ENCODE data around the gene BORCS5.

BORCS5 gene

DNA sequence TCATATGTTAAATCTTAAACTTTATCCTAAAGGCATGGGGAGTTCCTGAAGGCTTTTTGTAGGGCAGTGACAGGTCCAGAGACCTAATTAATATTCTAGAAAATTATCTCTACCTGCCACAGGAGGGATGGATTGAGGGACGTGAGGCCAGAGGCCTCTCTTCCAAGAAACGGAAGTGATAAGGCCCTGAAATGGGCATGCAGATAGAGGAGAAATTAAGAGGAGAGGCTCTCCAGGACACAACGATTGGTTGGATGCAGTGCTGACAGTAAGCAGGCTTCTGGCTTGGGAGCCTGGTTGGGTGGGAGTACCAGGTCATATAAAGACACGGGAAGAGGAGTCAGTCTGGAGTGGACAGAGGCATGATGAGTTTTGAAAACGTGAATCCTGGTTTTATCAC, 3.1 kb upstream of the BORCS5 start:
- DNase-seq (ENCODE audit: low read depth), result no peak

DNA sequence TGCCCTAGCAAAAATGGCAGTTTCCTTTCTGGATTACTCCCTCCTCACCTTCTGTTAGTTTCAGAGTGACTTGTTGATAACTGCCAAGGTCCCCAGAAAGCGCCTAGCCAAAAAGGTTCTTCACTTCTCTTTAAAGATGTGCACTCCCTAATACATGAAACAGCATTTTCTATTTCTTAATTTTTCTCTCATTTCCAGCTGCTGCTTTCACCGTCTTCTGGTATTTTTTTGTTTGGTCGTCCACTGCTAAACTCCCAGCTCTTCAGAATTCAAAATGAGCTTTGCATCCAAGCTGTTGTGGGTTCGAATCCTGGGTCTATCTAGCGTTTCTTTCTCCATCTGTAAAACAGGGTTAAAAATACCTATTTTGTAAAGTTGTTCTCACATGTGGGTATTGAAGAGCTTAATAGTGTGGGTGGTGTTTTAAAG, 397 bp upstream of the BORCS5 start:
- no peak for DNase-seq (ENCODE audit: low read depth)

DNA sequence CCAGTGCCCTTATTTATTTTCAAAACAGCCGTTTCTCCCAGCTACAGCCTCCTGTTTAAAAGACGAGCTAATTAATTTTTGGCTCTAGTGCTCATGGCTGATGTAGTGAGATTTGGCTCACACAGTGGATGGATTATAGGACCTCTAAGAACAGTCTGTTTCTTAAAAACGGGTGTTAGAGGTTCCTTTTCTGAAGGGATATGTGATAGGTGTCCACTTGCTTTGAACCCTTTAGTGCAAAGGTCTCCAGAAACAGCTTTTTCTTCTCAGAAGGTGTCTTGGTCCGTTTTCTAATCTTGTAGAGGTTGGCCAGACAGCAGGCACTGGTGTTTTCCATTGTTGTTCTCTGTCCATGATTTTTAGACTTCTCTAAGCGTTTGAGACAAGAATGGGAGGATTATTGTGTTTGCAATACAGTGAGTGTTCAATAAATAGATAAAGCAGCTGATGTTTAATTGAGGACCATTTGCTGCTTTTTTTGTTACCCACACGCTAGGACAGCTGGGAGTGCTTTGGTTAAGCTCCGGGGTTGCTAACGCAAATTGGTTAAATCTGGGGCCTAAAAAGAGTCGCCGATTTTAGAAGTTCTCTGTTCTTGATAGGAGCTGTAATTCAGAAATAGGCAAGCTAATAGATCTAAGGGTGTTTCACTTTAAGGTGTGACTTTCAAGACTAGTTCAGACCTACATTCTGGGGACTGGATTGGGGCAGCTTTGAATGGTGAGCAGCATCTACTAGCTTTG, 1.0 kb downstream of the BORCS5 start:
- no peak for DNase-seq (ENCODE audit: low read depth)

DNA sequence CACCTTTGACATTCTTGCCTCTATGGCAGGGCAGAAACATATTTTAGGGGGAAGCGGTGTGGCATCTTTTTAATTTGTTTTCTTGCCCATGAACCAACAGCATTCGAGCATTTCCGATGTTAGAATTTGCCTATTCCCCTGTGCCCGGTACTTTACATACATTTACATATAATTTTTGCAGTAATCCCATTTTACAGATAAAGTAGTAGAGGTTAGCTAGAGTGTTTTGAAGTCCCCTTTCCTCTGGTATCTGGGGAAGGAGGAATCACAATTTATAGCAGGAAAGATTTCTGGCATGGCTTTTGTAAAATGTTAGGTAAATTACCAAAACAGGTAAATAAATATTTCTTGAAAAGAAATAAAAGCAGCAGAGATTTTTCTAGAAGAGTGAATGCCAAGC, 1.6 kb downstream of the BORCS5 start:
- no peak for DNase-seq (ENCODE audit: low read depth)

DNA sequence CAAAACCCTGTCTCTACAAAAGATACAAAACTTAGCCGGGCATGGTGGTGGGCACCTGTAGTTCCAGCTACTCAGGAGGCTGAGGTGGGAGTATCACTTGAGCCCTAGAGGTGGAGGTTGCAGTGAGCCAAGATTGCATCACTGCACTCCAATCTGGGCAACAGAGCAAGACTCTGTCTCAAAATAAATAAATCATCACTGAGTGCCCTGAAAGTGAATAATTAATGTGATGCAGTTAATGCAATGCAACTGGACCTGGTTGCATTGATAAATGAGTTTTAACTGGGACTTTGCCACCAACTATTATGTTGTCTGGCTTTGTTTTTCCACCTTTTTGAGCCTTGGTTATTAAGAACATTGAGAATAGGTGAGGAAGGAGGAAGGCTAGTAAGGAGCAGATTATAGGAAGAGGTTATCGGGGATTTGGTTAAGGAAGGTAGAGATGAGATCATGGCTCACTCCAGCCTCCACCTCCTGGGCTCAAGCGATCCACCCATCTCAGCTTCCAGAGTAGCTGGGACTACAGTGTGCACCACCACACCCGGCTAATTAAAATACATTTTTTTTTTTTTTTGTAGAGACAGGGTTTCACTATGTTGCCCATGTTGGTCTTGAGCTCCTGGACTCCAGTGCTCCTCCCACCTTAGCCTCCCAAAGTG, 8.0 kb downstream of the BORCS5 start:
- no peak for DNase-seq (ENCODE audit: low read depth)

DNA sequence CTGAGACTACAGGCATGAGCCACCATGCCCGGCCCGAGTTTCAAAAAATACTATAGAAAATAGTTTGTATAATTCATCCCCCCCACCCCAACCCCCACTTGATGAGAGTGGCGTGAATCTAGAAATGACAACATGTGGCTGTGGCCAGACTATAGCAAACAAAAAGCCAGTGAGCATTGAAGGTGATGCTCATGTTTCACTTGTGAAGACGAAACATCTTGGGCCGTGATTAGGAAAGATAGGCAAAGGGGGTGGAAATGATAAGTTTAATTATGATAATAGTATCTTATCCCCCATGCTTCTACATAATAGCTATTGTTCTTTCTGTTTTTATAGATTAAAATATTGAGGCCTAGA, 8.5 kb downstream of the BORCS5 start:
- no peak for DNase-seq (ENCODE audit: low read depth)

DNA sequence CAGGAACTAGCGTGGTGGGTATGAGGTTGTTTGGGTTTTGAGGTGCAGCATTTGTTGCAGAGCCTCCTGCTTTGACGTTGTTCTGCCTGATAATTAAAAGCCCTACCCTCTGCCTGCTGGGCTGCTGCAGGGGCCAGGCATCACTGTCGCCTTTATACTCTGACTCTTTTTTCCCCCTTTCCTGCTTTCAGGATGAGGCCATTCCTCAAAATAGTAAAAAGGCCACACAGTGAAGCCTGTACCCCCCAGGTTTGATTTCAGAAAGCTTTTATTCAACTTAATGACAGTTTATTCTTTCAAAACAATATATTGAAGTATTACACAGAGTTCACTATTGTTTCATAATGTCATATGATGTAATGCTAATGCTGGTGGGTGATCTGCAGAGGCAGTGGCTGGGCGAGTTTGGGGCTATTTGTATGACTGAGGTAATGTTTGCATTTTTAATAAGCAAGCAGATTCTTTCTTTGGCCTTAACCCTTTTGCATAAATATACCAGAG, 9.1 kb downstream of the BORCS5 start:
- no peak for DNase-seq (ENCODE audit: low read depth)

DNA sequence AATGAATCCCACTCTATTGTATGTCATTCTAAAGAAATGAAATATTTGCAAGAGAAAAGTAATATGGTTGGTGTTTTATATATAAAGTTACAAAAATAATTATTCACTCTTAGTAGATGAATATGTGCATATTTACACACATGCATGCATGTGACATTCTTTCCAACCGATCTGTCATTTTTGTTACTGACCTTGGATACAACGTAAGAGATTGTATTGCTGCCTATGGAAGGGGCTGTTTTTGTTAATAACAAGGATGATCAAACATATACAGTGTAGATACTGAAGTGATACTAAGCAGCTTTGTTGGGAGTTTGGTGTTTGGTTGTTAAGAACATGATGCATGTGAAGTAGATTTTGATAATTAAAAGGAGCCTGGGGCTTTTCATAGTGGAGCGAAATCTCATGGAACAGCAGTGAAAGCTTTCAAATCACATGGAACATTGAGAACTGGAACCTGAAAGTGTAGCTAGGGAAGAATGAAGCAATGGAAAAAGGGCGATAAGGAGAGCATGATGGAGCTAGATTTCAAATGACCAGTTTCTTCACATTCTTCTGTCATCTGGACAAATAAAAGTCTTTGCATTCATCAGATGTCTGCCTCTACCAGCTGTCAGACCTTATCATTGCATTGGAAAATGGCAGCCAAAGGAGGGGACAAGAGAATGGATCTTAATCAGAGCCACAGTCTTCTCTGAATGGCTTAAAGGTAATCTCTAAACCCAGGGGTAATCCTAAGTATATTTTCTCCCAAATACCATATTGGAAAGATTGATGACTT, 10.0 kb downstream of the BORCS5 start:
- no peak for DNase-seq (ENCODE audit: low read depth)

DNA sequence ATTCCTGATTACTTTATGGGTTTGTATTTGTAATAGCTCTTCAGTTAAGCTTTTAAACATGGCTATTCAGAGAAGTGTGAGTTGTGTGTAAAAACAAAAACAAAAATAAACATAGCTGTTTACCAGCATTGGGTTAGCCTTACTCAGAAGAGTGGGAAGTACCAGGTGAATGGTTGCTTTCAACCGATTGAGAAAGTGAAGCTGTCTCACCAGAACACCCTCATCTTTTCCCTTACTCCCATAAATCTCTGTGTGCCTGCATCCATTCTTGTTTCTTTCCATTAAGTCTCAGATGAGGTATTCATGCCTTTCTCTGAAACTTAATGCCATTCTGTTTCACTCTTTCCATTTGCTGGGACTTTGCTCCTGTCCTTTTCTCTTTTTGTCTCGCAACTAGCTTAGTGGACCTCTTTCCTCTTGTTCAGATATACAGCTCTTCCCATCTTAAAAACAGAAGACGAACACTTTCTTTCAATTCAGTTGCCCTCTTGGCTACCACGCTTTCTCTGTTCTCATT, 10.7 kb downstream of the BORCS5 start:
- no peak for DNase-seq (ENCODE audit: low read depth)

DNA sequence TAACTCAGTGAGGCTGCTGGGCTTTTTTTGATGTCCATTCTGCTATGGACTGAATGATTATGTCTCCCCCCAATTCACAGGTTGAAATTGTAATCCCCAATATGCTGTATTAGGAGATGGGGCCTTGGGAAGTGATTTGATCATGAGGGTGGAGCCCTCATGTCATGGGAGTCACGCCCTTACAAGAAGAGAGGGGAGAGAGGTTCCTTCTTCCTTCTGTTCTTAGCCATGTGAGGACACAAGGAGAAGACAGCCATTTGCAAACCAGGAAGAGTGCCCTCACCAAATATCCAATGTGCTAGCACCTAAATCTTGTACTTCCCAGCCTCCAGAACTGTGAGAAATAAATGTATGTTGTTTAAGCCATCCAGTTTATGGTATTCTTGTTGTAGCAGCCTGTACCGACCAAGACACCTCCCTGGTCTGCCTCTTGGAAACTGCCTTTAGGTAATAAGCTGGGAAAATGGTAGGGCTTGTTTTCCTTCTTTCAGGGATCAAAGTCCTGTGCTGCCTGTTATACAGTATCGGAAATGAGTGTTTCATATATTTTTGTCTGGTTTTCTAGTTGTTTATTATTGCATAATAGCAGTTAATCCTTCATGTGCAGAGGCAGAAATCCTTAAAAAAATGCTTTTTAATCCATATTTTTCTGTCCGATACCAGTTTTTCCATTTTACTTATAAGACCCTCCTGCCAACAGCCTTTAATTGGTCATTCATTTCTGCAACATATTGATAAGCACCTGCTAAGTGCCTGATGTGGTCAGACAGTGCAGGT, 16.3 kb downstream of the BORCS5 start:
- no peak for DNase-seq (ENCODE audit: low read depth)

DNA sequence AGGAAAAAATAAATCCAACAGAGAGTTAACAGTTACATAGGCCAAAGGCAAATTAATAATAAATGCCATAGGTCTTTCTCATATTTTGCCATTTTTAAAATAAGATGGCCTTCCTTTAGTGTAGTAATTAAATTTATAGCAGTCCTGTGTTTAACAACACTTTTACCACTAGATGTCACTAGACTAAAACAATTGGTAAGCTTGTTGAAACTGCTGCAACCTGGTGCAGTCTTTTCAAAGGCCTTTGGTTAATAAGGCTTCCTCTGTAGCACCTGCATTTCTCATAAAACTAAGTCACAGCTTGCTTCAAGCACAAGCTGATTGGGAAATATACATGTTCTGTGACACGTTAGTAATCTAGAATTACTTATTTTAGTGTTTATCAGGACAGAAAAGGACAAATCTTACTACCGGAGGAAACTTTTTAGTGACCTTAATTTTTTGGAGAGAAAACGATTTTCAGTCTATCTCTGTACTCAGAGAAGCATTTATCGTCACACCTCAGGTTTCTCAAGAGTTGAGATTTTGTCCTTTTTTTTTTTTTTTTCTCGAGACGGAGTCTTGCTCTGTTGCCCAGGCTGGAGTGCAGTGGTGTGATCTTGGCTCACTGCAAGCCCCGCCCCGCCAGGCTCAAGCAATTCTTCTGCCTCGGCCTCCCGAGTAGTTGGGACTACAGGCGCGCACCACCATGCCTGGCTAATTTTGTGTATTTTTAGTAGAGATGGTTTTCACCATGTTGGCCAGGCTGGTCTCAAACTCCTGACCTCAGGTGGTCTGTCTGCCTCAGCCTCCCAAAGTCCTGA, 20.0 kb downstream of the BORCS5 start:
- DNase-seq (ENCODE audit: low read depth), result no peak

DNA sequence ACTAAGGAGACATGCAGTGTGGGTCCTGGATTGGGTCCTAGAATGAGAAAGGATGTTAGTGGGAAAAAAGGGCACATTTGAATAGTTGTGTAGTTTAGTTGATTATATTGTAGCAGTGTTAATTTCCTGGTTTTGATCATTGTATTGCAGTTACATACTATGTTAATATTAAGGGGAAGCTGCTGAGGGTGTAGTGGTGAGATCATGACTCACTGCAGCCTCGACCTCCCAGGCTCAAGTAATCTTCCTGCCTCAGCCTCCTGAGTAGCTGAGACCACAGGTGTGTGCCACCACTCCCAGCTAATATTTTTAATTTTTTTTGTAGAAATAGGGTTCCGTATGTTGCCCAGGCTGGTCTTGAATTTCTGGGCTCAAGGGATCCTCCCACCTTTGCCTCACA, 21.7 kb downstream of the BORCS5 start:
- no peak for DNase-seq (ENCODE audit: low read depth)

DNA sequence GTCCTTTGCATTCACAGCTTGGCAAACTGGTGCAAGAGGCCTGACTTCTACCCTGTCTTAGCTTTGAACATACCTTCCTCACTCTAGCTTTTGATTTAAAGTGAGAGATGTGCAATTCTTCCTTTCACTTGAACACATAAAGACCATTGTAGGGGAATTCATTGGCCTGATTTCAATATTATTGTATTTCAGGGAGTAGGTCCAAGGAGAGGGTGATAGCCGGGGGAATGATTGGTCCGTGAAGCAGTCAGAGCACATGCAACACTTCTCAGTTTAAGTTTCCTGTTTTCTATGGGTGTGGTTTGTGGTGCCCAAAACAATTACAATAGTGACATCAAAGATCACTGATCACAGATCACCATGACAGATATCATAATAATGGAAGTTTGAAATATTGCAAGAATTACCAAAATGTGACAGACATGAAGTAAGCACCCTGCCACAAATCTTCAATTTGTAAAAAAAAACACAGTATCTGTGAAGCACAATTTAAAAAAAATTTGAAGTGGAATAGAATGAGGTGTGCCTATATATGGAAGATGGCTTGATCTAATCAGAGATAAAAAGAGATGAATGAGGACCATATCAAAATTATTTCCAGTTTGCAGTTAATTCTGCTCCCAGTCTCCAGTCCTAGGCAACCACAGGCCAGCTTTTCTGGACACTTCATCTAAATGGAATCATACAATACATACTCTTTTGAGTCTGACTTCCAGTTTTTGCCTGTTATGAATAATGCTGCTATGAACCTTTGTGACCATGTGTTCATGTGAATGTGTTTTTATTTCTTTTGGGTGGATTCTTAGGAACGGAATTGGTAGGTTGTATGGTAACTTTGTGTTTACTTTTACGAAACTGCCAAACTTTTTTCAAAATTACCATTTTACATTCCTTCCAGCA, 23.2 kb downstream of the BORCS5 start:
- no peak for DNase-seq (ENCODE audit: low read depth)

DNA sequence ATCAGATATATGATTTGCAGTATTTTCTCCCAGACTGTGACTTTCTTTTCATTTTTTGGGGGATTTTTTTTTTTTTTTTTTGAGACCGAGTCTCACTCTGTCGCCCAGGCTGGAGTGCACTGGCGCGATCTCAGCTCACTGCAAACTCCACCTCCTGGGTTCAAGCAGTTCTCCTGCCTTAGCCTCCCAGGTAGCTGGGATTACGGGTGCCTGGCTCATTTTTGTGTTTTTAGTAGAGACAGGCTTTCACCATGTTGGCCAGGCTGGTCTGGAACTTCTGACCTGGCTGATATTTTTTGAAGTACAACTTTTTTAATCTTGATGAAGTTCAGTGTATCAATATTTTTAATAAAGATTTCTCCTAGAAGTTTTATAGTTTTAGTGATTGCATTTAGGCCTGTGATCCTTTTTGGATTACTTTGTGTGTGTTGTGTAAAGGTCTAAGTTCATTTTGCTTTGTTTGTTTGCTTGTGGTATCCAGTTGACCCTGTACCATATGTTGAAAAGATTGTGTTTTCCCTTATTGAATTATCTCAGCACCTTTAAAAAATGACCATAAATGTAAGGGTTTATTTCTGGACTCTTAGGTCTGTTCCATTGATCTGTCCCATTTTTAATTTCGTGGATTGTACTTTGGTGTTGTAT, 24.2 kb downstream of the BORCS5 start:
- no peak for DNase-seq (ENCODE audit: low read depth)

DNA sequence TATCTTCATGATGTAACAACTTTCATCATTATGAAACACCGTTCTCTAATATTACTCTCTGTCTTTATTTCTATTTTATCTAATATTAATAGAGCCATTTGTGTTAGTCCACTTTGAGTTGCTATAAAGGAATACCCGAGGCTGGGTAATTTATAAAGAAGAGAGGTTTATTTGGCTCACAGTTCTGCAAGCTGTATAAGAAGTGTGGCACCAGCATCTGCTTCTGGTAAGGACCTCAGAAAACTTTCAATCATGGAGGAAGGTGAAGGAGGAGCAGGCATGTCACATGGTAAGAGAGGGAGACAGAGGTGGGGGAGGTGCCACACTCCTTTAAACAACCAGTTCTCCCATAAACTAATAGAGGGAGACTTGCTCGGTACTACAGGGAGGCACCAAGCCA, 25.1 kb downstream of the BORCS5 start:
- no peak for DNase-seq (ENCODE audit: low read depth)

DNA sequence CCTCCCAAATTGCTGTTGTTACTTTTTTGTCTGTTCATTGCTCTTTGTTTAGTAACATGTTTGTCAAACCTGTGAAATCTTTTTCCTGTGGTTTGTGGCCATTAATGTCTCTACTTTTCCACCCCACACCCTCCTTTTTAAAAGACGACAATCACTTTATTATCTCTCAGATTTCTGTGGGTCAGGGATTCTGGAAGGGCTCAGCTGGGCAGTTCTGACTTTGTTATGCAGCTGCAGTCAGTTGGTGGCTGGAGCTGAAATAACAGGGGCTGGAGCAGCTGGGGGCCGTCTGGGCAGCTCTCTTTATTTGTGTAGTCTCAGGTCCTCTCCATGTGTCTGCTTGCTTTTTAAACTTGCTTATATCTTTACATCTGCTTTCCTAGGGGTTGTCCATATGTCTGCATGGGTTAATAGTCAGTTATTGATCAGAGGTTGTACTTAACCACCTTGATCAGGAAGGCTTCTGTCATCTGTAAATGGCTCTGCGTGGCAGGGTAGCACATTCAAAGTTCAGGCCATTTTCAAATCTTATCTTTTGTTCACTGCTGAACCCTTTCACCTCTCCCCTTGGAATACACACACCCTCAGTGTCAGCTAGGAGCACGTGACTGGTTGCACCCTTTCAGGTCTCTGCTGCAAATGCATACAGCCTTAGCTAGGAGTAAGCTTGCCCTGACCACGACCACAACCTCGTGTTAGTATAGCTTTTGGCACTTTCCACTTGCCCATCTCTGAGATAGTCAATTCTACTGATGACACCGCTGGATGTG, 27.9 kb downstream of the BORCS5 start:
- peak; percentile 15 for DNase-seq (ENCODE audit: low read depth)

DNA sequence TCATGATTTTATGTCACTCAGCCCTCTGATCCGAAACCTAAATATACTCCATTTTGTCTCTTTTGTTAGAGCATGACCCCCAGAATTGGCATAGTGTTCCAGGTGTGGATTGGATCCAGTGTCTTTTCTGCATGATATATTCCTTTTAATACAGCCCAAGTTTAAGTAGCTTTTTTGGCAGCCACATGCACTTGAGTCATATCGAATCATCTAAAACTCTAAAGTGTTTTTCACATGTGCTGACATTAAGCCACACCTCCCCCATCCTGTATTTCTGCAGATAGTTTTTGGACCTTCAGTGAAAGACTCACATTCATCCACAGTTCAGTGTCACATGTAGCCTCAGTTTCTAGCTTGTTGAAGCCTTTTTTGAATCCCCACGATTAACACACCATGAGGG, 30.6 kb downstream of the BORCS5 start:
- DNase-seq (ENCODE audit: low read depth), result no peak

DNA sequence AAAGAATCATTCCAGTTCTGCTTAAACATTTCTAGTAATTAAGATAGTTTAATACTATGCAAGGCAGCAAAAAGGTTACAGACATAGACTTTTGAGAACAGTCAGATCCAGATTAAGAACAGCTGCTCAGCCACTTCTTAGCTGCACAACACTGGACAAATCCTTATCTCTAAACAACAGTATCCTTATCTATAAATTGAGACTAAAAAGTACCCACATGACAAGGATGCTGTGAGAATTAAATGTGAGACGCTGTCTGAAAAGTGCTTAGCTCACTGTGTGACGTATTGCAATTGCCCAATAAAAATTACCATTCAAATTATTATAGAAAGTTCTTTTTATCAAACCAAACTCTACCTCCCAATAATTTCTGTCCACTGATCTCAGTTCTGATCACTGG, 35.5 kb downstream of the BORCS5 start:
- DNase-seq (ENCODE audit: low read depth), result no peak

DNA sequence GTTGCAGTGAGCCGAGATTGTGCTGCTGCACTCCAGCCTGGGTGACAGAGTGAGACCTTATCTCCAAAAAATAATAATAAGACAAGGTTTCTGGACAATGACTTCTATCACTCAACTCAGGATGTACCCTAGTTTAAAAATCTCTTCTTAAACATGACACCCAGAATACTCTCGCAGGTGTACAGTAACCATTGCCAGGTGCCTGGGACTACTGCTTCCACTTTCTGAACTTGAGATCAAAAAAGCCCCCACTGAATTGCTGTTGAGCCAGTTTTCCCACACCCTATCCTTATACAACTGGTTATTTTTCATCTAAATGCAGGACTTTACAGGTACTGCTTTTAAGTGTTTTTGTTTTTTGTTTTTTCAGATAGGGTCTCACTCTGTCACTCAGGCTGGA, 36.3 kb downstream of the BORCS5 start:
- no peak for DNase-seq (ENCODE audit: low read depth)
